ENCODE data around the gene TMOD1. TPM values are rescaled to one million over a fixed set of nuclear protein-coding genes. Genes with fewer than 3 reads are reported as not detected.

TMOD1 gene
- total and polyA plus RNA-seq, 10 of the 15 experiments (the other 5 are each of a cell fraction or from before 2014, with no cell fraction given): 4.0 to 44.1 (median 15.4) TPM

DNA sequence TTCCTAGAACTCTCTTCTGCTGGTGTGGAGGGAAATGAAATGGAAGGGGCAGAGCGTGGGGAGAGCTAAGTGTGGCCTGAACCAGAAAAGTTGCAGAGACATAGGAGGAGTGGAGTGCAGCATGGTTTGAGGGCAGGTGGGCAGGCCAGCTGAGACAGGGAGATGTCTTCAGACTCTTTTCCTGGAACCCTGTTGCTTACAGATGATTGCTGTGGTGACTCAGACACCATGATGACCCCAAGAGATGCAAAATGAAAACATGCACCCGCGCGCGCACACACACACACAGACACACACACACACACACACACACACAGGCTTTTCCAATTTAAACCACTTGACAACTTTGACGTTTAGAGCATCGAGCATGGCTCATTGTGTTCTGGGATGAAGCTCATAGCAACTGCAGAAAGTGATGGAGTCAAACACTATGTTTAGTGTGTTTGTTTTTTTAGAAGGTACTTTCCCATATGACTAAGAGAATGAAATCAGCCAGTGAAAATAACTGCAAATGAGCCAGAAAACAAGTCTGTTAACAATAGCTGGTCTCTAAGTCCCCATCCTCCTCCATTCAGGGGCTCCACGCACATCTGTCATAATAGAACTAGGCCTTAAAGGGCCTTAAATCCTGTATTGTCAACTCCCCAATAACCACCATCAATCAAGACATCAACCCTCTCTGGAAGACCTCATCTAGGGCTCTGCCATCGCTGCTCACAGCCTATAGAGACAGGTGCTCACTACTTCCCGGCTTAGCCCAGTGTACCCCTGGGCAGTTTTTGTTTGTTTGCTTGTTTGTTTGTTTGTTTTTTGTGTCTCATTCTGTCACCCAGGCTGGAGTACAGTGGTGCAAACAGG lies 9.6 kb downstream of the TMOD1 start (continued):
- TF ChIP-seq REST (IDR thresholded peaks at IDR 0.05; ENCODE audit: low read depth, low read length) (no peak), MYC (IDR thresholded peaks at IDR 0.05; ENCODE audit: insufficient read depth, insufficient read length, insufficient replicate concordance, low read length, severe bottlenecking) (no peak), LARP7 (IDR thresholded peaks at IDR 0.05) (no peak), ZNF217 (IDR thresholded peaks at IDR 0.05) (no peak), BACH1 (IDR thresholded peaks at IDR 0.05; ENCODE audit: borderline replicate concordance) (no peak), CBX5 (IDR thresholded peaks at IDR 0.05; ENCODE audit: low read depth) (0 out of 2 replicates have a peak, but pooled peaks have one; percentile 13), MEF2A (IDR thresholded peaks at IDR 0.05; ENCODE audit: insufficient read depth, low read depth, low read length) (peak; percentile 94), SUZ12 (IDR thresholded peaks at IDR 0.05; ENCODE audit: unreplicated experiment) (no peak), RCOR1 (conservative IDR thresholded peaks at IDR 0.05; ENCODE audit: low read depth, low read length) (no peak), CHD2 (IDR thresholded peaks at IDR 0.05; ENCODE audit: borderline replicate concordance, low read depth, low read length) (peak; percentile 58), SIN3A (IDR thresholded peaks at IDR 0.05; ENCODE audit: low read depth, low read length) (peak; percentile 61; the same call in 1 of the 2 replicates), SUPT20H (IDR thresholded peaks at IDR 0.05; ENCODE audit: borderline replicate concordance, control insufficient read depth, low read depth, low read length) (no peak), KDM1A (IDR thresholded peaks at IDR 0.05; ENCODE audit: borderline replicate concordance) (no peak), RB1 (IDR thresholded peaks at IDR 0.05; ENCODE audit: borderline replicate concordance) (no peak), POU2F2 (IDR thresholded peaks at IDR 0.05; ENCODE audit: borderline replicate concordance, low read depth, low read length) (no peak), FOXM1 (IDR thresholded peaks at IDR 0.05; ENCODE audit: low read depth, low read length) (peak; percentile 85; the same call in 1 of the 2 replicates), TAF1 (IDR thresholded peaks at IDR 0.05; ENCODE audit: borderline replicate concordance, low read depth, low read length) (no peak), BRCA1 (IDR thresholded peaks at IDR 0.05; ENCODE audit: low read depth, low read length) (no peak), NFYA (IDR thresholded peaks at IDR 0.05; ENCODE audit: borderline replicate concordance, low read depth, low read length) (no peak), KLF5 (IDR thresholded peaks at IDR 0.05; ENCODE audit: partially characterized antibody) (no peak), TARDBP (IDR thresholded peaks at IDR 0.05; ENCODE audit: borderline replicate concordance) (no peak), TCF3 (IDR thresholded peaks at IDR 0.05; ENCODE audit: borderline replicate concordance, insufficient read depth, low read depth, low read length) (no peak), BCL11A (IDR thresholded peaks at IDR 0.05; ENCODE audit: low read depth, low read length) (peak; percentile 63)
- TF ChIP-seq, protein P1, sequence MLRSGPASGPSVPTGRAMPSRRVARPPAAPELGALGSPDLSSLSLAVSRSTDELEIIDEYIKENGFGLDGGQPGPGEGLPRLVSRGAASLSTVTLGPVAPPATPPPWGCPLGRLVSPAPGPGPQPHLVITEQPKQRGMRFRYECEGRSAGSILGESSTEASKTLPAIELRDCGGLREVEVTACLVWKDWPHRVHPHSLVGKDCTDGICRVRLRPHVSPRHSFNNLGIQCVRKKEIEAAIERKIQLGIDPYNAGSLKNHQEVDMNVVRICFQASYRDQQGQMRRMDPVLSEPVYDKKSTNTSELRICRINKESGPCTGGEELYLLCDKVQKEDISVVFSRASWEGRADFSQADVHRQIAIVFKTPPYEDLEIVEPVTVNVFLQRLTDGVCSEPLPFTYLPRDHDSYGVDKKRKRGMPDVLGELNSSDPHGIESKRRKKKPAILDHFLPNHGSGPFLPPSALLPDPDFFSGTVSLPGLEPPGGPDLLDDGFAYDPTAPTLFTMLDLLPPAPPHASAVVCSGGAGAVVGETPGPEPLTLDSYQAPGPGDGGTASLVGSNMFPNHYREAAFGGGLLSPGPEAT (IDR thresholded peaks at IDR 0.05; ENCODE audit: low read depth): peak; percentile 76; the same call in 1 of the 2 replicates
